Calu3 (cell line): Measurements from ENCODE around the gene WBP2. TPM values are rescaled to one million over a fixed set of nuclear protein-coding genes. Genes with fewer than 3 reads are reported as not detected.

Source experiments
- BruUV-seq: library from RNA; stranded (reverse); fragments of 400-500 nt; replicated peaks from 2 replicates; lab custom pipeline; 2021; lab: Mats Ljungman, UMichigan
- CTCF ChIA-PET: fragments of 300-600 bp; sonication (Branson Sonifier 250); formaldehyde crosslinking; loops from one replicate; lab custom pipeline; 2022; ENCODE audit warnings: antibody characterized with exemption; lab: Charles Lee
- DNase-seq: peaks from one replicate; pipeline ENCODE4 v3.0.0; 2022
- H3K27ac Mint-ChIP-seq: one replicate; pipeline ENCODE4 v1.8.0; 2022; ENCODE audit warnings: mixed read lengths; ENCODE audit not compliant: unreplicated experiment
- H3K27me3 Mint-ChIP-seq: one replicate; pipeline ENCODE4 v1.8.0; 2022; ENCODE audit warnings: mixed read lengths; ENCODE audit not compliant: unreplicated experiment
- H3K36me3 Mint-ChIP-seq: one replicate; pipeline ENCODE4 v1.8.0; 2022; ENCODE audit warnings: mild to moderate bottlenecking, moderate library complexity, mixed read lengths; ENCODE audit not compliant: insufficient read depth, unreplicated experiment
- H3K4me1 Mint-ChIP-seq: one replicate; pipeline ENCODE4 v1.8.0; 2022; ENCODE audit warnings: mild to moderate bottlenecking, low read depth, mixed read lengths; ENCODE audit not compliant: unreplicated experiment
- H3K4me3 Mint-ChIP-seq: one replicate; pipeline ENCODE4 v1.8.0; 2022; ENCODE audit warnings: mild to moderate bottlenecking, low read depth, moderate library complexity, mixed read lengths; ENCODE audit not compliant: unreplicated experiment
- H3K9me3 Mint-ChIP-seq: one replicate; pipeline ENCODE4 v1.8.0; 2022; ENCODE audit warnings: low read depth, mixed read lengths; ENCODE audit not compliant: unreplicated experiment
- CTCF ChIP-seq: fragments of 200-600 bp; IDR thresholded peaks from one replicate; pipeline ENCODE4 v1.8.0; 2022; ENCODE audit warnings: antibody characterized with exemption; ENCODE audit not compliant: unreplicated experiment
- intact Hi-C: fragments of 100-400 bp; cut with micrococcal nuclease; formaldehyde crosslinking; loops from one replicate; pipeline ENCODE4 v1.10.0; 2022; ENCODE audit not compliant: unreplicated experiment
- total RNA-seq: library from RNA; stranded (reverse); gene quantifications from 2 replicates; pipeline ENCODE4 v1.2.3, GENCODE V29; 2022

WBP2 gene
- total RNA-seq, 1 experiment from 2014 or later, result 126 TPM

- H3K27me3 Mint-ChIP-seq, result no peaks in the 10 kb centered on the region
- intact Hi-C loops, result no loop called here
- H3K36me3 Mint-ChIP-seq, result peaks cover 42% of the 10 kb centered on the region
- CTCF ChIA-PET, result interaction anchor here (0.5 to 0.6 kb wide), 2 partner anchors 19 to 39 kb away, joined by 3 to 4 read pairs; partner anchors contain the start of gene WBP2
- no peak overlapping the region for H3K4me3 Mint-ChIP-seq
- no peak overlapping the region for H3K27ac Mint-ChIP-seq
- no TSS peak for BruUV-seq
- DNase-seq, result no peak
- no peak for TF ChIP-seq CTCF
- peaks cover 12% of the 10 kb centered on the region for H3K4me1 Mint-ChIP-seq
- no peaks in the 10 kb centered on the region for H3K9me3 Mint-ChIP-seq
These were observed 39.1 kb upstream of the WBP2 start for GRCh38 chr17:75894049-75894733.

GRCh38 chr17:75893305-75894048, 38.3 kb upstream of the WBP2 start:
- no peak for DNase-seq
- Mint-ChIP-seq H3K27ac (no peak overlapping the region), H3K27me3 (no peaks in the 10 kb centered on the region), H3K9me3 (no peaks in the 10 kb centered on the region), H3K4me3 (no peak overlapping the region), H3K4me1 (peaks cover 12% of the 10 kb centered on the region), H3K36me3 (peaks cover 42% of the 10 kb centered on the region)
- intact Hi-C loops, result no loop called here
- BruUV-seq, result no TSS peak
- no peak for TF ChIP-seq CTCF
- CTCF ChIA-PET, result interaction anchor here (0.5 to 0.6 kb wide), 2 partner anchors 18 to 38 kb away, joined by 3 to 4 read pairs; partner anchors contain the start of gene WBP2

GRCh38 chr17:75892556-75893224, 37.6 kb upstream of the WBP2 start:
- Mint-ChIP-seq H3K27ac (no peak overlapping the region), H3K4me3 (no peak overlapping the region), H3K27me3 (no peaks in the 10 kb centered on the region), H3K9me3 (no peaks in the 10 kb centered on the region), H3K4me1 (peaks cover 12% of the 10 kb centered on the region), H3K36me3 (peaks cover 40% of the 10 kb centered on the region)
- CTCF ChIA-PET, result interaction anchor here (0.6 kb wide), 1 partner anchor 104 kb away, joined by 3 read pairs; no protein-coding TSS in a partner anchor
- BruUV-seq, result no TSS peak
- no peak for DNase-seq
- intact Hi-C loops, result no loop called here
- TF ChIP-seq CTCF, result no peak
